ENCODE data around the gene ZFP42.

- TF ChIP-seq YY1 (IDR thresholded peaks at IDR 0.05; ENCODE audit: insufficient read depth, insufficient read length) (no peak), ZNF274 (IDR thresholded peaks at IDR 0.05; ENCODE audit: low read depth, low read length) (no peak), SUZ12 (IDR thresholded peaks at IDR 0.05; ENCODE audit: extremely low read depth, insufficient read depth, insufficient read length) (no peak)
Measured at GRCh38 chr4:188030401-188030800, 34.8 kb downstream of the ZFP42 start.
